ENCODE data around the gene FCAMR. TPM values are rescaled to one million over a fixed set of nuclear protein-coding genes. Genes with fewer than 3 reads are reported as not detected.

Gene FCAMR
- total and polyA plus RNA-seq, 2 donors (not counting 3 experiments of a cell fraction or from before 2014, with no cell fraction given): not detected

GRCh38 chr1:206957639-206958038, 12.6 kb downstream of the FCAMR start:
- Histone ChIP-seq H3K27me3 (ENCODE audit: control insufficient read depth in 2 of 2, insufficient read depth in 2 of 2, low read length in 2 of 2) (peaks cover 2 to 3% of the 10 kb centered on the region in 2 experiments), H3K9ac (replicated peaks; ENCODE audit: extremely low read depth, insufficient read depth, low read length) (no peak overlapping the region), H2AFZ (ENCODE audit: low read depth, low read length) (no peak overlapping the region), H3K9me1 (replicated peaks; ENCODE audit: control insufficient read depth, extremely low read depth, insufficient read depth, low read length) (no peaks in the 10 kb centered on the region), H3K4me1 (ENCODE audit: control insufficient read depth, extremely low read depth, insufficient read depth, low read length) (no peaks in the 10 kb centered on the region), H3K36me3 (ENCODE audit: control insufficient read depth in 2 of 2, extremely low read depth in 1 of 2, insufficient read depth in 2 of 2, low read length in 2 of 2) (no peaks in the 10 kb centered on the region), H3K27ac (ENCODE audit: insufficient read depth, low read depth, low read length) (no peak overlapping the region), H4K20me1 (replicated peaks; ENCODE audit: control insufficient read depth, extremely low read depth, insufficient read depth, low read length) (no peaks in the 10 kb centered on the region), H3K9me3 (replicated peaks; ENCODE audit: control insufficient read depth, insufficient read depth, low read length) (no peaks in the 10 kb centered on the region), H3K4me3 (replicated peaks in 1 of 3; ENCODE audit: insufficient read depth in 1 of 3, low read depth in 1 of 3, low read length in 3 of 3) (no peak overlapping the region), H3K4me2 (ENCODE audit: insufficient read depth, low read length) (no peak overlapping the region), H3K79me2 (ENCODE audit: control insufficient read depth, insufficient read depth, low read length) (no peaks in the 10 kb centered on the region)
- CTCF ChIA-PET: interaction anchor here (1.1 kb wide), 2 partner anchors 45 to 48 kb away, joined by 3 read pairs; no protein-coding TSS in a partner anchor
- no TSS peak for BruUV-seq (replicated peaks)
- DNase-seq (ENCODE audit: low read depth, low spot score): no peak
- TF ChIP-seq POLR2AphosphoS5 (IDR thresholded peaks at IDR 0.05; ENCODE audit: insufficient read depth, low read depth, low read length): no peak
- no peak for TF ChIP-seq EZH2 (IDR thresholded peaks at IDR 0.05; ENCODE audit: borderline replicate concordance, low read depth, low read length, severe bottlenecking)
- no peak for TF ChIP-seq MYC (IDR thresholded peaks at IDR 0.05; ENCODE audit: low read depth, low read length)
- dilution Hi-C loops (cut with MboI; ENCODE audit: extremely low pct_ligation_motif_present, low sequenced_read_pairs) (no loop called here), intact Hi-C loops (cut with micrococcal nuclease) (no loop called here)
- FAIRE-seq: no peak
- POLR2A ChIA-PET: no interaction called here

GRCh38 chr1:206955476-206956451, 14.5 kb downstream of the FCAMR start:
- Histone ChIP-seq H3K27me3 (ENCODE audit: control insufficient read depth in 2 of 2, insufficient read depth in 2 of 2, low read length in 2 of 2) (peaks cover 2 to 3% of the 10 kb centered on the region in 2 experiments), H3K4me2 (ENCODE audit: insufficient read depth, low read length) (no peak overlapping the region), H3K79me2 (ENCODE audit: control insufficient read depth, insufficient read depth, low read length) (no peaks in the 10 kb centered on the region), H3K36me3 (ENCODE audit: control insufficient read depth in 2 of 2, extremely low read depth in 1 of 2, insufficient read depth in 2 of 2, low read length in 2 of 2) (no peaks in the 10 kb centered on the region), H2AFZ (ENCODE audit: low read depth, low read length) (no peak overlapping the region), H3K27ac (ENCODE audit: insufficient read depth, low read depth, low read length) (no peak overlapping the region), H3K9ac (replicated peaks; ENCODE audit: extremely low read depth, insufficient read depth, low read length) (no peak overlapping the region), H3K9me1 (replicated peaks; ENCODE audit: control insufficient read depth, extremely low read depth, insufficient read depth, low read length) (no peaks in the 10 kb centered on the region), H3K4me3 (replicated peaks in 1 of 3; ENCODE audit: insufficient read depth in 1 of 3, low read depth in 1 of 3, low read length in 3 of 3) (no peak overlapping the region), H3K9me3 (replicated peaks; ENCODE audit: control insufficient read depth, insufficient read depth, low read length) (no peaks in the 10 kb centered on the region), H3K4me1 (ENCODE audit: control insufficient read depth, extremely low read depth, insufficient read depth, low read length) (no peaks in the 10 kb centered on the region), H4K20me1 (replicated peaks; ENCODE audit: control insufficient read depth, extremely low read depth, insufficient read depth, low read length) (no peaks in the 10 kb centered on the region)
- BruUV-seq (replicated peaks): no TSS peak
- CTCF ChIA-PET: no interaction called here
- no peak for TF ChIP-seq JUN (IDR thresholded peaks at IDR 0.05; ENCODE audit: borderline replicate concordance, insufficient read depth, insufficient read length, low read depth)
- TF ChIP-seq EZH2 (IDR thresholded peaks at IDR 0.05; ENCODE audit: borderline replicate concordance, low read depth, low read length, severe bottlenecking): no peak
- TF ChIP-seq POLR2AphosphoS5 (IDR thresholded peaks at IDR 0.05; ENCODE audit: insufficient read depth, low read depth, low read length): no peak
- no peak for TF ChIP-seq MYC (IDR thresholded peaks at IDR 0.05; ENCODE audit: low read depth, low read length)
- TF ChIP-seq GATA2 (IDR thresholded peaks at IDR 0.05; ENCODE audit: insufficient read depth, insufficient read length, low read depth, low read length): no peak
- no peak for TF ChIP-seq CTCF (IDR thresholded peaks at IDR 0.05; ENCODE audit: extremely low read depth in 1 of 2, insufficient read depth in 1 of 2, low read depth in 1 of 2, low read length in 2 of 2)
- TF ChIP-seq POLR2A (IDR thresholded peaks at IDR 0.05; ENCODE audit: low read depth, low read length): no peak
- no peak for TF ChIP-seq MAX (IDR thresholded peaks at IDR 0.05; ENCODE audit: insufficient read depth, insufficient read length)
- TF ChIP-seq FOS (IDR thresholded peaks at IDR 0.05; ENCODE audit: borderline replicate concordance, insufficient read depth, low read length): no peak
- DNase-seq (ENCODE audit: low read depth, low spot score) (no peak), FAIRE-seq (no peak)
- POLR2A ChIA-PET: no interaction called here
- dilution Hi-C loops (cut with MboI; ENCODE audit: extremely low pct_ligation_motif_present, low sequenced_read_pairs): no loop called here
- intact Hi-C loops (cut with micrococcal nuclease): no loop called here

All from endothelial cell of umbilical vein (primary cell).